ENCODE measurements around the gene OR51A7. TPM values are rescaled to one million over a fixed set of nuclear protein-coding genes. Genes with fewer than 3 reads are reported as not detected.

The OR51A7 gene
- total RNA-seq, 1 experiment from 2014 or later: not detected

Other genes starting within 250 kb of the OR51A7 start
- not detected for gene OR51E2, start 205.9 kb upstream of the OR51A7 start, total RNA-seq (2021; ENCODE audit: unreplicated experiment)
- not detected for gene MMP26, start 199.0 kb upstream of the OR51A7 start, total RNA-seq (2021; ENCODE audit: unreplicated experiment)
- gene OR51F1, start 133.8 kb upstream of the OR51A7 start, total RNA-seq (2021; ENCODE audit: unreplicated experiment): not detected
- gene OR52R1, start 99.4 kb upstream of the OR51A7 start, total RNA-seq (2021; ENCODE audit: unreplicated experiment): not detected
- gene OR51F2, start 82.5 kb upstream of the OR51A7 start, total RNA-seq (2021; ENCODE audit: unreplicated experiment): not detected
- gene OR51S1, start 54.6 kb upstream of the OR51A7 start, total RNA-seq (2021; ENCODE audit: unreplicated experiment): not detected
- not detected for gene OR51T1, start 21.9 kb upstream of the OR51A7 start, total RNA-seq (2021; ENCODE audit: unreplicated experiment)
- gene OR51G2, start 15.6 kb downstream of the OR51A7 start, total RNA-seq (2021; ENCODE audit: unreplicated experiment): not detected
- not detected for gene OR51G1, start 20.6 kb downstream of the OR51A7 start, total RNA-seq (2021; ENCODE audit: unreplicated experiment)
- not detected for gene OR51A4, start 43.8 kb downstream of the OR51A7 start, total RNA-seq (2021; ENCODE audit: unreplicated experiment)
- gene OR51A2, start 51.9 kb downstream of the OR51A7 start, total RNA-seq (2021; ENCODE audit: unreplicated experiment): not detected
- not detected for gene OR51L1, start 91.1 kb downstream of the OR51A7 start, total RNA-seq (2021; ENCODE audit: unreplicated experiment)
- not detected for gene OR52J3, start 142.7 kb downstream of the OR51A7 start, total RNA-seq (2021; ENCODE audit: unreplicated experiment)
- gene OR52E2, start 155.8 kb downstream of the OR51A7 start, total RNA-seq (2021; ENCODE audit: unreplicated experiment): not detected
- not detected for gene OR52E1, start 165.8 kb downstream of the OR51A7 start, total RNA-seq (2021; ENCODE audit: unreplicated experiment)
- not detected for gene OR52A5, start 234.6 kb downstream of the OR51A7 start, total RNA-seq (2021; ENCODE audit: unreplicated experiment)